Activated CD8-positive, alpha-beta T cell treated with anti-CD3 and anti-CD28 coated beads for 36 hours (primary cell): ENCODE data around the gene DARS2. TPM values are rescaled to one million over a fixed set of nuclear protein-coding genes. Genes with fewer than 3 reads are reported as not detected.

Experiments used
- ATAC-seq: fragments of 200-7000 bp; cut with Tn5 transposase; one replicate; pipeline ENCODE4 v1.10.0; 2021; ENCODE audit warnings: mild to moderate bottlenecking, moderate library complexity
- CTCF ChIA-PET: fragments of 350-600 bp; sonication (Branson Sonifier 250); formaldehyde crosslinking; loops from one replicate; lab custom pipeline; 2021; ENCODE audit warnings: antibody characterized with exemption; lab: Charles Lee
- POLR2A ChIA-PET: fragments of 350-600 bp; sonication (Branson Sonifier 250); formaldehyde crosslinking; loops from one replicate; lab custom pipeline; 2021; ENCODE audit warnings: antibody characterized with exemption; lab: Charles Lee
- DNase-seq: peaks from one replicate; pipeline ENCODE4 v3.0.0-alpha.2; 2020
- H3K27ac Mint-ChIP-seq: one replicate; pipeline ENCODE4 v1.8.0; 2021; ENCODE audit warnings: mild to moderate bottlenecking, mixed read lengths
- H3K27me3 Mint-ChIP-seq: one replicate; pipeline ENCODE4 v1.8.0; 2021; ENCODE audit warnings: mixed read lengths
- H3K36me3 Mint-ChIP-seq: one replicate; pipeline ENCODE4 v1.8.0; 2021; ENCODE audit warnings: low read depth, mixed read lengths
- H3K4me1 Mint-ChIP-seq: one replicate; pipeline ENCODE4 v1.8.0; 2021; ENCODE audit warnings: low read depth, mixed read lengths
- H3K4me3 Mint-ChIP-seq: one replicate; pipeline ENCODE4 v1.8.0; 2021; ENCODE audit warnings: mild to moderate bottlenecking, moderate library complexity, mixed read lengths
- H3K9me3 Mint-ChIP-seq: one replicate; pipeline ENCODE4 v1.8.0; 2021; ENCODE audit warnings: mixed read lengths
- CTCF ChIP-seq: fragments of 200-600 bp; IDR thresholded peaks from one replicate; pipeline ENCODE4 v1.8.0; 2022; ENCODE audit warnings: antibody characterized with exemption, mild to moderate bottlenecking
- intact Hi-C: fragments of 100-400 bp; cut with micrococcal nuclease; formaldehyde crosslinking; loops from one replicate; pipeline ENCODE4 v1.10.0; 2022
- total RNA-seq, 2 experiments: library from RNA; stranded (reverse); gene quantifications; one replicate each; pipeline ENCODE4 v1.2.3, GENCODE V29; 2021

DARS2 gene
- total RNA-seq, 2 experiments from 2014 or later = 46.7 to 49.5 TPM

- H3K9me3 Mint-ChIP-seq = no peaks in the 10 kb centered on the region
- peak within 1 kb of the TSS; percentile 97 for H3K27ac Mint-ChIP-seq
- peak within 1 kb of the TSS; percentile 95 for H3K4me3 Mint-ChIP-seq
- ATAC-seq (peak; percentile 80), DNase-seq (peak; percentile 100)
- peaks cover 52% of the 10 kb centered on the region for H3K4me1 Mint-ChIP-seq
- peaks cover 65% of the 10 kb centered on the region for H3K36me3 Mint-ChIP-seq
- H3K27me3 Mint-ChIP-seq = no peaks in the 10 kb centered on the region
- intact Hi-C loops = loop anchor here (2.0 to 5.0 kb wide), 3 partner anchors 43 to 1129 kb away; partner anchors contain the start of genes CACYBP, CENPL, DARS2 and RABGAP1L
- POLR2A ChIA-PET = interaction anchor here (0.5 to 4.0 kb wide), 22 partner anchors 7 to 437 kb away, joined by 3 to 18 read pairs (median 4); partner anchors contain the start of genes CENPL, DARS2, PRDX6 and RABGAP1L
- CTCF ChIA-PET = interaction anchor here (1.4 kb wide), 1 partner anchor 350 kb away, joined by 4 read pairs; no protein-coding TSS in a partner anchor
- no peak for TF ChIP-seq CTCF
Observed at GRCh38 chr1:173867753-173868265, 43.3 kb downstream of the DARS2 start, which contains the start of gene GAS5. Gene GAS5 (minus strand): TSS chr1:173867989.

GRCh38 chr1:173868266-173869020 is 44.0 kb downstream of the DARS2 start, which contains the start of gene ZBTB37:
Gene ZBTB37 (plus strand): TSS chr1:173868380. CDS start chr1:173870226, 1,846 bp downstream.
- Mint-ChIP-seq H3K4me3 (peak within 1 kb of the TSS; percentile 95), H3K36me3 (peaks cover 62% of the 10 kb centered on the region), H3K9me3 (no peaks in the 10 kb centered on the region), H3K4me1 (peaks cover 56% of the 10 kb centered on the region), H3K27ac (peak within 1 kb of the TSS; percentile 97), H3K27me3 (no peaks in the 10 kb centered on the region)
- intact Hi-C loops = loop anchor here (2.0 to 5.0 kb wide), 3 partner anchors 44 to 1129 kb away; partner anchors contain the start of genes CACYBP, CENPL, DARS2 and RABGAP1L
- ChIA-PET CTCF (interaction anchor here (1.1 to 1.4 kb wide), 2 partner anchors 70 to 349 kb away, joined by 3 to 4 read pairs; no protein-coding TSS in a partner anchor), POLR2A (interaction anchor here (0.6 to 4.0 kb wide), 16 partner anchors 8 to 391 kb away, joined by 3 to 18 read pairs (median 6); partner anchors contain the start of genes CENPL, DARS2, PRDX6 and RABGAP1L)
- DNase-seq (peak; percentile 97), ATAC-seq (peak; percentile 69)
- TF ChIP-seq CTCF = no peak

DNA sequence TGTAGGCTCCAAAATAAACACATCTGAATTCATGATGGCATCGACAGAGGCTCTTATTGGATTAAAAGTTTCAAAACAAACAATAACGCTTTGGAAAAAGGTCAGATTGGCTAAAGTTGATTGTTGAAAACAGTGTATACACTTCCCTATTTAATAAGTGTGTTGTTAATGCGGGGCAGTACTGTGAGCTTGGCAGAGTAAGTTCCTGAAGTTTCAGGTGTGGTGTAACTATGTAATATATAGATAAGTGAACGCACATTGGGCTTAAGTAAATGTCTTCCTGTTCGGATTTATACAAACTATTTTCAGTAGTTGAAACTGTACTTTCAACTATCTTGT is 44.5 kb downstream of the DARS2 start:
- H3K27ac Mint-ChIP-seq = peak overlapping the region; percentile 97
- no peak for ATAC-seq
- intact Hi-C loops = loop anchor here (2.0 to 5.0 kb wide), 3 partner anchors 44 to 1128 kb away; partner anchors contain the start of genes CACYBP, CENPL, DARS2 and RABGAP1L
- ChIA-PET CTCF (interaction anchor here (1.1 to 1.4 kb wide), 2 partner anchors 69 to 349 kb away, joined by 3 to 4 read pairs; no protein-coding TSS in a partner anchor), POLR2A (interaction anchor here (1.7 to 4.0 kb wide), 5 partner anchors 8 to 392 kb away, joined by 9 to 18 read pairs (median 14); partner anchors contain the start of genes CENPL, DARS2, PRDX6 and RC3H1)
- TF ChIP-seq CTCF = no peak
- peaks cover 52% of the 10 kb centered on the region for H3K4me1 Mint-ChIP-seq
- no peaks in the 10 kb centered on the region for H3K9me3 Mint-ChIP-seq
- peaks cover 60% of the 10 kb centered on the region for H3K36me3 Mint-ChIP-seq
- no peak for DNase-seq
- H3K27me3 Mint-ChIP-seq = no peaks in the 10 kb centered on the region
- peak overlapping the region; percentile 95 for H3K4me3 Mint-ChIP-seq

DNA sequence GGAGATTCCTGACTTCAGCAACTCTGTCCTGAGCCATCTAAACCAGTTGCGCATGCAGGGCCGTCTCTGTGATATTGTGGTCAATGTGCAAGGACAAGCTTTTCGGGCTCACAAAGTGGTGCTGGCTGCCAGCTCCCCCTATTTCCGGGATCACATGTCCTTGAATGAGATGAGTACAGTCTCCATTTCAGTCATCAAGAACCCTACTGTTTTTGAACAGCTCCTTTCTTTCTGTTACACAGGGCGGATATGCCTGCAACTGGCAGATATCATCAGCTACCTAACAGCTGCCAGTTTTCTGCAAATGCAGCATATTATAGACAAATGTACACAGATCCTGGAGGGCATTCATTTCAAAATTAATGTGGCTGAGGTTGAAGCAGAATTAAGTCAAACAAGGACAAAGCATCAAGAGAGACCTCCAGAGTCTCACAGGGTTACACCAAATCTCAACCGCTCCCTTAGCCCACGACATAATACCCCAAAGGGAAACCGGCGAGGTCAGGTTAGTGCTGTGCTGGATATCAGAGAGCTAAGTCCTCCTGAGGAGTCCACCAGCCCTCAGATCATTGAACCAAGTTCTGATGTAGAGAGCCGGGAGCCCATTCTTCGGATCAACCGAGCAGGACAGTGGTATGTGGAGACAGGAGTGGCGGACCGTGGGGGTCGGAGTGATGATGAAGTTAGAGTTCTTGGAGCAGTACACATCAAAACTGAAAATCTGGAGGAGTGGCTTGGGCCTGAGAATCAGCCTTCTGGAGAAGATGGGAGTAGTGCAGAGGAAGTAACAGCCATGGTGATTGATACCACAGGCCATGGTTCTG is 46.0 kb downstream of the DARS2 start:
- intact Hi-C loops = no loop called here
- DNase-seq (peak; percentile 57), ATAC-seq (no peak)
- Mint-ChIP-seq H3K27me3 (no peaks in the 10 kb centered on the region), H3K36me3 (peaks cover 50% of the 10 kb centered on the region), H3K9me3 (no peaks in the 10 kb centered on the region), H3K4me1 (peaks cover 40% of the 10 kb centered on the region), H3K27ac (peak overlapping the region; percentile 84), H3K4me3 (peak overlapping the region; percentile 95)
- POLR2A ChIA-PET = interaction anchor here (4.0 kb wide), 1 partner anchor 10 kb away, joined by 17 read pairs; no protein-coding TSS in a partner anchor
- CTCF ChIA-PET = no interaction called here
- TF ChIP-seq CTCF = no peak
